HG03354 (cell line): ENCODE measurements around the gene UVSSA.

Source experiments
- ATAC-seq: cut with Tn5 transposase; IDR thresholded peaks from one replicate; pipeline ENCODE4 v1.9.1; 2021; ENCODE audit warnings: mild to moderate bottlenecking; ENCODE audit not compliant: unreplicated experiment, poor library complexity, severe bottlenecking

The UVSSA gene

DNA sequence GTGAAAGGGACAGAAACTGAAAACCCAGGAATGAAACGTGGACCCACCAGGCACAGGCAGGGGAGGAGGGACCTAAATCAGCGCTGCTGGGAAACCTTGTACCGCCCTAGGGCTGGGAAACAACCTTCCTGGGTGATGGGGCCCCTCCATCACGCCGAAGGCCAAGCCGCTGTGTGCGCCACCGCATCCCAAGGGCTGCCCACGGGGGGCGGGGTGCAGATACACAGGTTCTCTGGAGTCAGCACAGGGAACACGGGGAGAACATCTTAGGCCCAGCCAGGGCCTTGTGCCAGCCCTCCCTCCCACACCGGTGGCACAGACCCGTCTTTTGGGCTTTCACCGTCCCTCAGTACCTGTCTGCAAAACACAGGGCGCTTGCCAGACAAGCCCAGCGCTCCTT is 13.0 kb downstream of the UVSSA start:
- ATAC-seq = no peak

DNA sequence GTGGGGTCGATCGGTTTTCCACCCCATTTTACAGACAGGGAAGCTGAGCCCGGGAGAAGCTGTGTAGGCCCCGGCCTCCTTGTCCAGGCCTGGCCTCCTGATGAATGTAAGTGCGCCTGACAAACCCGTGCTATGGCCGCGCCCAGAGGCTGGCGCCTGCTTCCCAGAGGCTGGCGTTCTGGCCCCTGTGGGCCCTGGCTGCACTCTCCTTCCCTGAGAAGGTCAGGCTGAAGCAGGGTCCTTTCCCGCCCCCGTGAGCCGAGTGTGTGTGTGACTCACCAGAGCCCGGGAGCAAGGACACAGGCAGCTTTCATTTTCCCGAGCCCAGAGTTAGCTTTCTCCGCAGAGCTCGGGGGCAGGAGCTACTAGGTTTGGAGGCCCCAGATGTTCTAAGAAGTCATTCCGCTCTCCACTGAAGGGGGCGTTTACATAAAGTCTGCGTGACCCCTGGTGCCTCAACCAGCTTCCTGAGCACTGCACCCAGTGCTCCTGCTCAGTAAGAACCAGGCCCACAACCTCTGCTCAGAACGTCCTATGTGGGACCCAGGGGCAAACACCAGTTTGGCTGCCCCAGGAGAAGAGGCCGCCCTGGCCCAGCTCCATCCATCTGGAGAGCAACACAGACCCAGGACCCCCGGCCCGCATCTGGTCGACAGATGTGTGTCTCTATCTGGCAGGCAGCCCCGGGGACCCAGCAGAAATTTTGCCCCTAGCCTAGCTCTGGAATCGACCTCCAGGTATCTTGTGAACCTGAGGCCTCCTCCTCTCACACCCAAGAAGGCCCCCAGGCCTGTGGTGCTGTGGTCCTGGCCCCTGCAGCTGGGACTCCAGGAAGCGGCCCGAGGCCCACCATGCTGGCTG is 13.6 kb downstream of the UVSSA start:
- ATAC-seq = no peak

DNA sequence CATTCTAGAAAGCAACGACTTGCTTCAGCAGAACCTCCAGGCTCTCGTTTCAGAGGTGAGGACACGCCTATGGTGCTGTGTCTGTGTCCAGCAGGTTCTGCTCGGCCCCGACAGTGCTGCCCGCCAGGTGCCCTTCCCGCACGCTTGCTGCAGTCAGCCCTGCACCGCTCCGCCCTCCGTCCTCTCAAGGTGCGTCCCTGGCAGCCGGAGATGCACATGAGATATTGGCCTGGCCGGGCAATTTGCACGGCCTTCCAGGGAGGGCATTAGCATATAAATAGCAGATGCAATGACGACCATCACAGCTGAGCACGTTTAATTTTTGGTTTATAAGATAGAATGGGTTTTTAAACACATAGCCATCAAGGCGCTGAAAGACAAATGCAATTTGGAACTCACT is 14.4 kb downstream of the UVSSA start:
- no peak for ATAC-seq

GRCh38 chr4:1362046-1362445 is 15.0 kb downstream of the UVSSA start:
- no peak for ATAC-seq

DNA sequence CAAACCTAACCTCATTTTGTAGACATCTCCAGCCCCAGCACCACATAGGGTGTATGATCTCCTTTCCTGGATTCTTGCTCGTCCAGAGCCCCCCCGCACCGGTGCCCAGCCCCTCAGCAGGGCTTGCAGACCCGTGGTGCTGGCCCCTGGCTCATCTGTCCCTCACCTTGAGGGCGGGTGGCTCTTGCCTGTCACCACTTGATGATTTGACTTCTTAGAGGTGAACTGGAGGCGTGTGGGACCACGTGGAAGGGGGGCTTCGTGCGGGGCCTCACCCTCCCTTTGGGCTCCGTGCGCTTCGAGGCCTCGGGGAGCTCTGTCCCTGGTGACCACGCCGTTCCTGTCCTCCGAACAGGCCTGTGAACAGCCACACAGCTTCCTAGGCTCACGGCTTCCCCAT is 15.5 kb downstream of the UVSSA start:
- no peak for ATAC-seq

- no peak for ATAC-seq
These were observed 16.5 kb downstream of the UVSSA start for GRCh38 chr4:1363513-1363912.

DNA sequence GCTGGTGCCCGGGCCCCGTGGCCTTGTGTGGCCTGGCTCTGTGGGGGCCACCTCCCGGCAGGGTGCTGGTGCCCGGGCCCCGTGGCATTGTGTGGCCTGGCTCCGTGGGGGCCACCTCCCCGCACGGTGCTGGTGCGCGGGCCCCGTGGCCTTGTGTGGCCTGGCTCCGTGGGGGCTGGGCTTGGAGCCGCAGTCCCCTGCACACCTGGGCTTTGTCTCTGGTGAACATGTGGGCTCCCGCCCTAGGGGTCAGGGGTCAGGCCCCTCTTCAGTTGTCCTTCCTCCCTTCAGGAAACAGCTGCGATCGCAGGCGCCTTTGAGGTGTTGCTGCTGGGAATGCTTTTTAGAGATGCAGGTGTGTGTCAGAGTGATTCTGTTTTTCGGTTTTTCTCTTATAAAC is 17.2 kb downstream of the UVSSA start:
- no peak for ATAC-seq

- no peak for ATAC-seq
These were observed 17.7 kb downstream of the UVSSA start for GRCh38 chr4:1364748-1365147.

GRCh38 chr4:1365271-1366178 is 18.5 kb downstream of the UVSSA start:
- no peak for ATAC-seq

GRCh38 chr4:1366371-1367229 is 19.6 kb downstream of the UVSSA start:
- ATAC-seq = no peak

GRCh38 chr4:1367230-1367935 is 20.4 kb downstream of the UVSSA start:
- no peak for ATAC-seq

DNA sequence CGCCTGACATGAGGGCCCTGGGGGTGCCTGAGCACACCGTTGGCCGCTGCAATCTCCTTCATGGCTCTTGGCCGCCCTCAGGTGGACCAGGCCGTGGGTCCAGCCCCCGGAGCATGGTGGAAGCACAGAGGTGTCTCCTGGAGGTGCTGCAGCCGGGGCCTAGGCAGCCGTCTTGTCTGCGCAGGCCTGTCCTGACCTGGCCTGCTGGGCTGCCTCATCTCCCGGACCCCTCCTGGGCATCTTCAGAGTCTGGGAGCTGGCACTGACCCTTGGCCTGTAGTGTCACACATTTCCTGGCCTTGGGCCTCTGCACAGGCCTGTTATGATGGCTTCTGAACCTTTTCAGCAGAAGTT is 20.9 kb downstream of the UVSSA start:
- no peak for ATAC-seq

DNA sequence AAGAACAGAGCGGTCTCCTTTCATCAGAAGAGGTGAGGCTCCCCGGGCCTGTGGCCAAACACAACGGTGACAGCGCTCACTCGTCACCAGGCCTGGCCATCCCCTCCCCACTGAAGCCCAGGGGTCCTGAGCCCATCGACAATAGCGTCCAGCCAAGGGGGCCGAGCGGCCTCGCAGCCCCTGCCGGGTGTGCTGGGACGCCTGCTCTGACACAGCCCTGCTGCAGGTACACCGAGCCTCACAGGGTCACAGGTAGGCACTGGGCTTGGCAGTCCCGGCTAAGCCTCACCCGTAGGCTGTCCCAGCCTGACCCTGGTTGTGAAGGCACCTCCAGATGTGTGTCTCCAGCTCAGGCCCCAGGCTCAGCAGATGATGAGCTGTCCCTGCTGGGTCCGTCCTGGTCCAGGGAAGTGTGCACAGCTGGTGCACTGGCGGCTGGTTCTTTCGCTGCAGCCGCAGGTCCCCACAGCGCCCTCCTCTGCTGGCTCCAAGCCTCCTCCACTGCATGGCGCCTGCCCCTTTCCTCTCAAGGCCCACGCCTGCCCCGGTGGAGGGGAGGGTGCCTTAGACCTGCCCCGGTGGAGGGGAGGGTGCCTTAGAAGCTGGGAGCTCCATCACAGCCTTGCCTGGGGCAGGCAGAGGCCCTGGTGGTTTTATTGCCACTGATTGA is 21.5 kb downstream of the UVSSA start:
- ATAC-seq = no peak

- no peak for ATAC-seq
These were observed 22.1 kb downstream of the UVSSA start for GRCh38 chr4:1369091-1369450.

DNA sequence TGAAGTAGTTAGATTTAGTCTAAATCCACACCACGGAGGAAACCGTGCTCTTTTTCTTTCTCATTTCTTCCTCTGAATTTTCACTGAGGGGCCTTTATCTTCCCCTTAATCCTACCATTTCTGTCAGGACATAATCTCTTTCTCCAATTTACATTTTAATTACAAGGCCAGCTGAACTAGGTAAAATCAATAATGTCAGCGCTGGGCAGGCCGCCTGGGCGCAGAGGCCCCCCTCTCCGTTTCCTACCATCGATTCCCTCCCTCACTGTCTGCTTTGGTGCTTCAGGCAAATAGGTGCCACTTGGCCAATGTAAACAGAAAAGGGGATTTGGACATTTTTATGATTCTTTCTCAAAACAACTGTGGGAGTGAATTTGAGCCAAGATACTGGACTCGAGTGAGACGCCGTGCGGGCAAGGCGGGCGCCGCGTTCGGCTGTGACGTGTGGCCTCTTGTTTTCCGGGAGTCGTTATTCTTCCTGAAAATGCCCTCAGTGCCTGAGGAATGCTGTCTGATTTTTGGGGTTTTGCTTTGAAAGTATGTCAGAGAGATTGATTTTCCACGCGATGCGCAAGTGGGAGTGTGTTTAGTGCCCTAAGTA is 22.6 kb downstream of the UVSSA start:
- ATAC-seq = no peak

DNA sequence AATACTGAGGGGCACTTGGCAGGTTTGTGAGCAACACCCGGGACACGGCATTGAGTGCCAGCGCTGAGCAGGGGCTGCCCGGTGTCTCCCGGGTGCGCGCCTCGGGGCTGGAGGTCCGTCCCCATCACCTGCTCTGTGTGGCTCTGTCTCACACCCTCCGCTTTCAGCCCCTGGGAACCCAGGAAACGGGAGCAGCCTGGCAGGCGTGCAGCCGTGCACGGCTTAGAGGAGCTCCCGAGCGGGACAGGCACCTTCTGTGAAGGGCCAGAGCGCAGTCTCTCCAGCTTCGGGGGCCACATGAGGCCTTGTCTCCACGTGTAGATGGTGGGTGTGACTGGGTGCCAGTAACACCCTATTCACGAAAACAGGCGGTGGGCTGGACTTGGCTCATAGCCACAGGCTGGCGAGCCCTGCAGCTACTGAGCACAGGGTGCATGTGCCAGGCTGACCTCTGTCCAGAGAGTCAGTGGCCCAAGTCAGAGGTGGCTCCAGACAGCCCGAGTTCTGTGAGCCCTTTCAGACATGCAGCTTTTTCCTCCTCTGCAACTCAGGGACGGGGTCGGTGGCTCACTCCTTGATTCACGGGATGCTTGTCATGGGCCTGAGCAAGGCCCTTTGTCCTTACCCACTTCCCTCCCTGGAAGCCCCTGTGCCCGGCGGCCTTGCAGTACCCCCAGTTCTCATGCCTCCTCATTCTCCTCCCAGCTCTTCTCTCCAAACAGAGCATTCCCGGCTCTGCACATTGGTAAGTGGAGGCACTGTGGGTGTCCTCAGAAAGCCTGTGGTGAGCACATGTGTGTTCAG is 23.5 kb downstream of the UVSSA start:
- ATAC-seq = no peak

GRCh38 chr4:1371176-1372165 is 24.5 kb downstream of the UVSSA start:
- no peak for ATAC-seq
